Keratinocyte (primary cell): ENCODE measurements around the gene LRRC8C.

Experiments used
- EZH2 ChIP-seq: IDR thresholded peaks from one replicate; pipeline ENCODE4 v1.6.1; 2012; ENCODE audit warnings: inconsistent platforms, mild to moderate bottlenecking, low read length, moderate library complexity
- TF ChIP-seq, protein P1 (sequence below), 3 experiments: IDR thresholded peaks in 1 of 3; conservative IDR thresholded peaks in 1 of 3; optimal IDR thresholded peaks in 1 of 3; 2 replicates in 2 of 3; 3 replicates in 1 of 3; pipeline versions ENCODE3 to v1.5.1; 2011; ENCODE audit warnings: low read length in 3 of 3, mild to moderate bottlenecking in 3 of 3, moderate library complexity in 2 of 3, control low read depth in 1 of 3, inconsistent platforms in 1 of 3; ENCODE audit not compliant: insufficient read depth in 2 of 3; ENCODE audit errors: extremely low read depth in 1 of 3

DNA sequence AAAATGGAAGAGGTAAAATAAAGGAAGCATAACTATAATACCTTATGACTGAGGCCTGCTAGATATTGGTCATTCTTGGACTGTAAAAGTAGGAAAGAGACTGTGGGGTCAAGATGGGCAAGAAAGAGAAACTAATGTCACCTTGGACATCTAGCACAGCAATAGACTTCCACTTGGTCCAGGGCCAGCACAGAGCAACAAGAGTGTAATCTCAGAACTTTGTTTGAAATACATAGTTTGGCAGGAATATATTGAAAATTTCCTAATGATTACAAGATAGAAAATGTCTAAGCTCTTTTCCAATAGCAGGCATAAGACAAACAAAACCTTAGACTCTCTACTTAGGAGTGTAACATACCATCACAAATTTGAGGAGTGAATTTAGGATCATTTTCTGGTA, 4.6 kb downstream of the LRRC8C start:
- TF ChIP-seq, protein P1, sequence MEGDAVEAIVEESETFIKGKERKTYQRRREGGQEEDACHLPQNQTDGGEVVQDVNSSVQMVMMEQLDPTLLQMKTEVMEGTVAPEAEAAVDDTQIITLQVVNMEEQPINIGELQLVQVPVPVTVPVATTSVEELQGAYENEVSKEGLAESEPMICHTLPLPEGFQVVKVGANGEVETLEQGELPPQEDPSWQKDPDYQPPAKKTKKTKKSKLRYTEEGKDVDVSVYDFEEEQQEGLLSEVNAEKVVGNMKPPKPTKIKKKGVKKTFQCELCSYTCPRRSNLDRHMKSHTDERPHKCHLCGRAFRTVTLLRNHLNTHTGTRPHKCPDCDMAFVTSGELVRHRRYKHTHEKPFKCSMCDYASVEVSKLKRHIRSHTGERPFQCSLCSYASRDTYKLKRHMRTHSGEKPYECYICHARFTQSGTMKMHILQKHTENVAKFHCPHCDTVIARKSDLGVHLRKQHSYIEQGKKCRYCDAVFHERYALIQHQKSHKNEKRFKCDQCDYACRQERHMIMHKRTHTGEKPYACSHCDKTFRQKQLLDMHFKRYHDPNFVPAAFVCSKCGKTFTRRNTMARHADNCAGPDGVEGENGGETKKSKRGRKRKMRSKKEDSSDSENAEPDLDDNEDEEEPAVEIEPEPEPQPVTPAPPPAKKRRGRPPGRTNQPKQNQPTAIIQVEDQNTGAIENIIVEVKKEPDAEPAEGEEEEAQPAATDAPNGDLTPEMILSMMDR (optimal IDR thresholded peaks at IDR 0.05 in 1 of 3, IDR thresholded peaks at IDR 0.05 in 1 of 3, conservative IDR thresholded peaks at IDR 0.05 in 1 of 3; ENCODE audit: extremely low read depth in 1 of 3, insufficient read depth in 2 of 3, low read length in 3 of 3), result no peak
- TF ChIP-seq EZH2, result no peak
